HG03066 (cell line): ENCODE data around the gene FOXC1.

Experiments used
- ATAC-seq: cut with Tn5 transposase; IDR thresholded peaks from one replicate; pipeline ENCODE4 v1.9.1; 2021; ENCODE audit warnings: low read depth; ENCODE audit not compliant: unreplicated experiment

Gene FOXC1

DNA sequence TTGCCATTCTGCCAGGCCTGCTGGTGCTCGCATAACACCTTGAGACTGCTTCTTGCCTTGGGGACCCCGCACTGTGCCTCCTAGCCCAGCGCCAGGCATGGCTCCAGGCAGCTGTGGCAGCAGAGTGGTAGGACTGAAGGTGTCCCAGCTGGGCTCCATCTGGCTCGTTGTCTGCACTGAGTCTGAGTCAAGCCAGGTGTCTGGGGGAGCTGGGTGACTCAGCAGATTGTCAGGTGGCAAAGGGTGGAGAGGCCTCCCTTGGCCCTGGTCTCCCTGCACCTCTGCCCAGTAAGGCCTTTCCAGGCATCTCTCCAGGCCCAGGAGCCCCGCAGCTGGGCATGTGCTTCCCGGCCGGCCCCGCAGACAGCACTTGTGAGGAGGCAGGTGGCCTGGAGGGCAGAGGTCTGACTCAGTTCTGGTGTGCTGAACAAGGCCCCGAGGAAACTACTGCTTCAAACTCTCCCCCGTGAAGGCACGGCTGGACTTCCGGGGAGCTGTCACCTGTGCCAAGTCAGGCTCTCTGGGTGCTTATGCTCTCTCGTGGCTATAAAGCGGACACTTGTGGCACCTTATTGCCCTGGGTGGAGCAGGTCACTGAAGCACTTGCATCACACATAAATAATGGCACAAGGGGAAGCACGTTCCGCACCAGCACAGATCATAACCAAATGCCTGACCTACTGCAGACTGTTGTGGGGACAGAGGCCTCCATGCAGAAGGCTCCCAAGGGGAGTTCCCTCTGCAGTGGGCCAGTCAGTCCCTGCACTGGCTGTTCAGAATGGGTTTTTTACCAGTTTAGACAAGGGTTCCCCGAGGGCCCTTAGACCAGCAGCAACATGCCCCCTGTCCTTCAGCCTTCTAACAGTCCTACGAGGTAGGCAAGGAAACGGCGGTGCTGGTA lies 27.5 kb downstream of the FOXC1 start:
- ATAC-seq = no peak

DNA sequence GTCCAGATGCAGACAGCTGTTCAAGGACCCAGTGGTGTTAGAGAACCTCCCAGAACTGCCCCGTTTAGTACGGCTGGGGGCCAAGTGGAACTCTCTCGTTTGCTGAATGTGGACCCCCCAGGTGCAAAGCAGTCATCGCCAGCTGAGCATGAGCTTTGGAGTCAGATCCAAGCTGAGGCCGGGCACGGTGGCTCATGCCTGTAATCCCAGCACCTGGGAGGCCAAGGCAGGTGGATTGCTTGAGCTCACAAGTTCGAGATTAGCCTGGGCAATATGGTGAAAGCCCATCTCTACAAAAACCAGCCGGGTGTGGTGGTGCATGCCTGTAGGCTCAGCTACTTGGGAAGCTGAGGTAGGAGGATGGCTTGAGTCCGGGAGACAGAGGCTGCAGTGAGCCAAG lies 29.7 kb downstream of the FOXC1 start:
- no peak for ATAC-seq

DNA sequence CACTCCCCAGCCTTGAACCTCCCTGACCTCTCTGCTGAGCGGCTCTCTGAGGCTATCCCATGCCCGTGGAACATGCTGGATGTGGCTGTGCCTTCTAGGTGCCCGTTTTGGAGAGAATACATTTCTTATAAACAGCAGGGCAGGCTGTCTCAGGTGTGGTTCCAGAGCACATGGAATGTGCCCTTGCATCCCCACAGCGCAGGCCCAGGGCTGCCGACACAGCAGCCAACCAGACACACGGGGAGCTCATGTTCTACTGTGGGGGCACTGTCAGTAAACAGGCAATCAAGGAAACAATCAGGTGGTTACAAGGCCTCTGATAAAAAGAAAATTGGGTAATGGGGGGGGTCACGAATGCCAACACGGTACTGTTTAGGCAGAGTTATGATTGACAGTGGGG lies 30.8 kb downstream of the FOXC1 start:
- no peak for ATAC-seq

DNA sequence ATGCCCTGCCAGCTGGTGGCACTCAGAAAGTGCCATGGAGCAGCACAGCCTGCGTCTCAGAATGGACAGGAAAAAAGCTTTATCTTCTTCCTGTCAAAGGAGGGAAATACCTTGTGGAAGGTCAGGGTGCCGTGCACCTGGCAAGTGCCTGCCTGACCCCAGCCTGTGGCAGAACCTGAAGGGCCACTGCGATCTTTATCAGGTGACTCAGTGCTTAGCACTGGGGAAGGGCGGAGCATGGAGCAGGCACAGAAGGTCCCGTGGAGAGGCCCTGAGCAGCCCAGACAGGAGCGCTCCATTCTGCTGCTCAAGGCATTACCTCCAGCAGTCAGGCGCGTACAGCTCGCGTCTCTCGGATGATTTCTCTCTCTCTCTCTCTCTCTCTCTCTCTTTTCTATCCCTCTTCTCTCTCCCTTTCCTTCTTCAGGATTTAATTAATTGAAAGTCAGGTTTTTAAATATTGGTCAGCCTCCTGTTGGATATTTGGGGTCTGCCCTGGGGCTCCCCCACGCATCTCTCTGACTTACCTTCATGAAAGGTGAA lies 31.7 kb downstream of the FOXC1 start:
- ATAC-seq = no peak

DNA sequence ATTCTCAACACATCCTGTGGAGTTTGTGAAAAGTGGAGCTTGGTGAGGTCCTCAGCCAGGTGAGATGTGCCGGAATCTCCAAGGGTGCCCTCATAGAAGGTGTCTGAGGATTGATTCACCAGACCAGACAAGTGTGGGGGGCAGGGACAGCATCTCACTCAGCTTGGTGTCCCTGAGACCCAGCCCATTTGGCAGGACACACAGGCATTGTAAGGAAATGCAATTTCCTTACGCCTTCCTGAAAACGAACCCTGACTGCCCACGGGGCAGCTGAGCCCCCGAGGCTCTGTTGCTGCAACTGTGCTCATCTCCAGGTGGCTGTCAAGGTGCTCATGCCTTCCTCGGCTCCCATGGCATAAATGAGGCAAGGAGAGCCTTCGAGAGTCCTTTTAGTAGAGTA lies 33.4 kb downstream of the FOXC1 start:
- no peak for ATAC-seq

DNA sequence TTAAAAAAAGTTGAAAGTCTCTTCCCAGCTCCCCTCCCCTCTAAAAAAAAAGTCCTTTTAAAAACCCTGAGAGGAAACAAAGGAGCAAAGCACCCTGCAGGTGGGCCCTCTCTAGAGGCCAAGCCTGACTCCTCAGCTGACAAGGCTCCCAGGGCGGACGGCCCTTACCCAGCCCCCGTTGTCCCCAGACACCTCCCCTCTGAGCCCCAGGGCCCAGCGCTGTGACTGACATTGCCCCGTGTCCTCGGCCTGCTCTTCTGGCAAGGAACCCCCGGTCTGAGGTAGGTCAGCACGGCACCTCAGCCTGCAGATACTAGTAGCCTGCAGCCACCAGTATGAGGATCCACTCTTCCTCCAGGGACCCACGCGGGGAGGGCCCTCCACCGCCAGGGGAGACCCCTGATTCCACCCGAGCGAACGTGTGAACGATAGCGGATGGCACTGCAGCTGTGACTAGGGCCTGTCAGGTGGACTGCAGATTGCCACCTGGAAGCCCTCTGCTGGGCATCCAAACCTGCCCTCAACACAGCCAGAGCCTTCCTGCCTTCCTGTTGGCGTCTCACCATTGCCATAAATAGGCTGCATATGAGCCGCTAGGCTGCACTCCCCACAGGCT lies 34.2 kb downstream of the FOXC1 start:
- ATAC-seq = no peak

DNA sequence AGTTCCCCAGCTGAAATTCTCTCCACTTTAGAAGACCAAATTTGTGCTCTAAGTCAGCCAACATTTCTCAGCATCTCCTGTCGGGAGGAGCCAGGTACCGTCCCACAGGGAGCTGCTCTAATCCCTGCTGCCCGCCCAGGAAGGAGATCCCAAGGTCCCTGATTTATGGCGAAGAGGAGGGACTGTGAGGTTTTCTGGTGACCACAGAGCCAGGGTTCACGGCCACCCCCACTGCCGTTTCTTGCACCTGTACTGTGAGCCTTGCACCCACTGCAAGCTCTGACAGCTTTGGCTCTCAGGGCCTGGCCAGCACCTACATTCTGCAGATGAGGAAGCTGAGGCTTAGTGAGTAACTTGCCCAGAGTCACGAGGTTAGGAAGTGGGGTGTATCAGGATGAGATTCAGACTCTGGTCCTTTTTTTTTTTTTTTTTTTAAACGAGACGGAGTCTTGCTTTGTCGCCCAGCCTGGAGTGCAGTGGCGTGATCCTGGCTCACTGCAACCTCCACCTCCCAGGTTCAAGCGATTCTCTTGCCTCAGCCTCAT lies 34.9 kb downstream of the FOXC1 start:
- ATAC-seq = no peak

DNA sequence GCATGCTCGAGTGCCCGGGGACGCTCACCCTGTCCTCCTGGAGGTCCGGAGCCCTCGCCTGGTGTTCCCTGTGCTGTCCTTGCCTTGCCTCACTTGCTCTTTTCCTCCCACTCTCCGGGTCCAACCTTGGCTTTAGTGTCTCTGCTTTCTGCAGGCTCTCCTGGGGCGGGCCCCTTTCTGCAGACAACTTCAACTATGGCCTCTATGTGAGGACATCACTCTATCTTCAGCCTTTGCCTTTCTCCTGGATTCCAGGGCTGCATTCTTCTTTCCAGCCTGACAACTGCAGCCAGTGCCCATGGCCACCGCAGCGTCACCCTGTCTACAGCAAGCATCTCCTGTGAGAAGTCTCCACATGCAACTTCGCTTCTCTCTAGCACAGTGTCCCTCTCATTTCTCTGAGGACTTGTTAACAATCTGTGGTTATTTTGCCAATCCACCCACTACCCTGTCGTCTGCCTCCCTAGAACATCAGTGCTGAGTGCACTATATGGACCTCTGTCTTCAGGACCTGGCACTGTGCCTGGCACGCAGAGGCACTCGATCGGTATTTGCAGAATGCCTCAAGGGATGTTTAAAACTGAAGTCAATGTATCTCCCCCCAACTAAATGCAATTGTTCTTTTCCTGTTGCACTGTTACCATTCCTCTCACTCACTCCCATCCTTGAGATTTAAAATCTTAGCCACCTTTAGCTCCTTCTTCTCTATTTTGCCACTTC lies 35.9 kb downstream of the FOXC1 start:
- ATAC-seq = no peak

DNA sequence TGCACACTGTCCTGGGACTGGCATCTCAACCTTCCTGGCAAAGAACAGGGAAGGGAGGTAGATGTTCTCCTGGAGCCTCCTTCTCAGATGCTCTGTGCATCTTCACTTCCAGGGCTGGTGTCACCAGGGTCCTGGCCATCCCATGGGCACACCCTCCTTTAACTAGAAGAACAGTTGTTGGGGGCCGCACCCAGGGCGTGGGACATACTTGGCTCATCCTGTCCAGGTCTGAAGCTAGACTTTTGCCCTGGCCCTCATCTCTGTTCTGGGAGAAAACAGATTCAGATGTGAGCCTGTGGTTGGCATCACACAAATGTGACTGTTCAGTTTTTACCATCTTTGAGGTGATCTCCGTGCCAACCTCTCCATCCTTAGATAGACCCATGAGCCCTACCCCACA lies 41.6 kb downstream of the FOXC1 start:
- ATAC-seq = no peak

DNA sequence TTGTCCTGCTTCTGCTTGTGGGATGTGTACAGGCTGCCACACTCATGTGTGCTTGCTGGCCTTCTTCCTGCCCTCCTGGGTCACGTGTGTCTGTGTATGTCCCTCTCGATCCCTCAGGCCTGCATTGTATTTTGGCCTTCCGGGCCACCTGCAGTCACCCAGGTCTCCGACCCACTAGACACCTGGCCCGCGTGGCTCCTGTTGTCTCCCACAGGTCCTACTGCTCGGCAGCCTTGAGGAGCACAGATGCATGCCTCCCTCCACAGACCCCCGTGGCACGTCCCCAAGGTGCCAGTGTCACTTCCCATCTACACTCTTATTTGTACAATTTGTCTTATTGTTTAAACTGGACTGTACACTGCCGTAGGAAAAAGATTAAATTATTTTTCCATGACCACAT lies 43.1 kb downstream of the FOXC1 start:
- ATAC-seq = no peak

DNA sequence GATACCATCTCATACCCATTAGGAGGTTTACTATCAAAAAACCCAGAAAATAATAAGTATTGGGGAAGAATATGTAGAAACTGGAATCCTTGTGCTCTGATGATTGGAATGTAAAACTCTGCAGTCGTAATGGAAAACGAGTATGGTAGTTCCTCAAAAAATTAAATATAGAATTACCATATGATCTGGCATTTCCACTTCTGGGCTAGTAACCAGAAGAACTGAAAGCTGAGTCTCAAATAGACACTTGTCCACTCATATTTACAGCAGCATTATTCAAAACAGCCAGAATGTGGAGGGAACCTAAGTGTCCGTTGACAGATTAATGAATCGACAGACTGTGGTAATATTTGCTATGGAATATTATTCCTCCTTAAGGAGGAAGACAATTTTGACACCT lies 44.3 kb downstream of the FOXC1 start:
- ATAC-seq = no peak

DNA sequence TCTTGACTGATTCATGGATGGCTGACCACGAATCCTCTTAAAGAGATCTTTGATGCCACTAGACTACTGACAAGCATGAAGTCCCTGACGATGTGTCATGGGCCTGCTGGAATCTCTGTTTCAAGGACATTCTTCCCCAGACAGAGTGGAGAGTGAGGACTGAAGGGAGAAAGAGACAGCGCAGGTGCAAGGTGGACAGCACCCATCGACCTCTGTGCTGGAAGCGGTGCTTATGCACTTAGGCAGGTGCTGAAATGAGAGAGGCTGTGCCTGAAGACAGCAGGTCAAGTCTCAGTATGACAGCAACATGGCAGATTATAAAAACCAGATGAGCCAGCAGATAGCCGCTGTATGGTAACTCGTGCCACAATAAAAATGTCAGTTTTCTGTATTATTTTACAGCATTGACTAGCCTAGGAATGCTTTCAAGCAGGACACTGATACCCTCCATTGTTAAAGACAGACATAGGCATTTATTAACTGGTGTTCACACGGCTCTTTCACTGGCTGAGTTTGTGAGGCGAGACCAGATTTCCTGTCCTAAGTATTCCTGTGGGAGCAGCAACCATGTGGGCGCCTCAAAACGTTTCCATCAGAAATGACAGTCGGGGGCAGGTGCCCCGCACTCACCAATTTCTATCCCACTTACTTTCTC lies 47.5 kb downstream of the FOXC1 start:
- ATAC-seq = no peak

DNA sequence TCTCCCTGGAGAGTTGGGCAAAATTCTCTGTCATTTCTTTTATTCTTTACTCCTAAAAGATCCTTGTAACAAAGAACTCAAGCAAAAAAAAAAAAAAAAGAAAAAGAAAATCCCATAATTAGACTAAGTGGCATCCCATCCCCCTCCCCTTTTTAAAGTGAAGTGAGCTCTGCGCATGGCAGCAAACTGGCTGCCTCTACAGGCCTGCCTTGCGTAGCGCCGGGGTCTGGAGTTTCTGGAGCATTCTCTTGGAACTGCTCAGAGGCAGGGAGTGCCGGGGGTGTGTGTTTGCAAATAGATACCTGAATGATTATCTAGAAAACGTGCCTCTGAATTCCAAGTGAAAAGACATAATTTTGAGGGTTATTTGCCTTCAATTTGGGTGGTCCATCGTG lies 48.1 kb downstream of the FOXC1 start:
- ATAC-seq = no peak

DNA sequence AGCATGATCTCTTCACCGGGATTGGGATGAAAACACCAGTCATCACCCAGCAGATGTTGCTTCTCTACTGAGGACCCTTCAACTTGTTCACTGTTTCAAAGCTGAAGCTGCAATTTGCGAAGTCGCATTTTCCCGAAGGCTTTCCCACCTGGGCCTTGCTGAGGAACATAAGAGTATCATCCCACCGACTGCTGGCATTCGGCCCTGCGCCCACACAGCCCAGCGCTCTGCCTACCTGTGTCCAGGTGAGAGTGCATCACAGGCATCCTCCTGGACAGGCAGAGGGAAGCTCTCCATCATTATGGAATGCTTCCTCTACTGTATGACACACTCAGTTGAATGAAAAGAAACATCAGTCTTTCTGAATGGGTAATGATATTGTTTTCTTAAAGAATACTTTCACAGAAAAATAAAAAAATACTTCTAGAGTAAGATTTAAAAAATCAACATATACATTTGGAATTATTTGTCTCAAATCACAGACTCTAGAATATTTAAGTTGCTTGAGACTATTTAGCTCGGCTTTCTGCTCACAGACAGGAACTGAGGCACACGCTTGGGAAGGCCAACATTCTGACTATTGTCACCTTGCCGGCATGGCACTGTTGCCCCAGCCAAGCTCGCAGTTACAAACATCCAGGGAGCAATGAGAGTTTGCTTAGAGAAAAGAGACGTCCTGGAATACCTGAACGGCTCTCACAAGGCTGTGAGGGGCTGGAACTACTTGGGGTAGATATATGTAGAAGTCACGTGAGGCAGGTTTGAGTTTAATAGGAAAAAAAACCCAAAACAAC lies 48.7 kb downstream of the FOXC1 start:
- no peak for ATAC-seq

DNA sequence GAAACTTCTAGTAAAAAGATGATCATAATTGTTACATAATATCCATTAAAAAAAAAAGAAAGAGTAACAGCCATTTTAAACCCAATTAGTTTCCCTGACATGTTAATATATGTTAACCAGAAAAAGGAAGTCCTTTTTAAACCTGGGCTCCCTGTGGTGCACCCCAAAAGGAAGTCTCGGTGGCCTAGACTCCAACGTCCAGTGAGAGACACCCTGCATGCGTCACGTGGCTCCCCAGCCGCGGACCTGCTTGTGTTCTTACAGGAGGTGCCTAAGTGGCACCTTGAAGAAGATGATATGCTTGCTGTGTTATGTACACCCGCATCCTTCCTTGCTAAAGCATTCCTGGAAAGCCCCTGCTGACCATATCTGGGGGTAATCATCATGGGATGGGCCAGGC lies 50.1 kb downstream of the FOXC1 start:
- ATAC-seq = no peak

DNA sequence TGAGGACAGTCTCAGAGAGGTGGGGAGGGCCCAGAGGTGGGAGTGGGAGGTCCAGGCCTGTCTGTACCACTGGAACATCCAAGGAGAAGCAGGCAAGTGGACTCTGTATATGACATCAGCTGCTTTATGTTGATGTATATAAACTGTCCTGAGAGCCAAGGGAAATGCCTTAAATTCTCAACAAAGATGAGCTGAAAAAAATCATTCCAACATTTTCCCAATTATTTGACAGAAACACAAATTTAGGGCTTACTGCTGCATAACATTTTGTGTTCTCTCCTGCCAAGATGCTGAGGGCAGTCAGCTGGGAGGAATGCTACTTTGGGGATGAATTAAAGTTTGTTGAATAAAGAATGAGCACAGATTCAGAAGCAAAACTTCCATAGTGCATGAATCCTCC lies 52.8 kb downstream of the FOXC1 start:
- ATAC-seq = no peak
